Upper lobe of left lung (tissue), 6 donors: ENCODE results near the gene CXXC4. TPM values are rescaled to one million over a fixed set of nuclear protein-coding genes. Genes with fewer than 3 reads are reported as not detected.

Experiments
- ATAC-seq, 2 donors: fragments of 200-7000 bp; cut with Tn5 transposase; one replicate each; pipeline ENCODE4 v1.9.1; 2022; ENCODE audit warnings: mild to moderate bottlenecking in 2 of 2, moderate library complexity in 2 of 2; ENCODE audit not compliant: low FRiP score in 2 of 2
- DNase-seq, 2 donors: peaks; one replicate each; pipeline ENCODE4 v3.0.0-alpha.2; 2019 to 2020
- H3K27ac ChIP-seq, 4 donors: fragments of 200-600 bp; sonication (generic); one replicate each; pipeline ENCODE4 v1.5.1; 2016 to 2019
- H3K27me3 ChIP-seq, 4 donors: fragments of 200-600 bp; sonication (generic); one replicate each; pipeline ENCODE4 v1.5.1; 2017 to 2019
- H3K36me3 ChIP-seq, 4 donors: fragments of 200-600 bp; sonication (generic); one replicate each; pipeline ENCODE4 v1.5.1; 2016 to 2019
- H3K4me1 ChIP-seq, 4 donors: fragments of 200-600 bp; sonication (generic); one replicate each; pipeline ENCODE4 v1.5.1; 2018 to 2019
- H3K4me3 ChIP-seq, 4 donors: fragments of 200-600 bp; sonication (generic); one replicate each; pipeline ENCODE4 v1.5.1; 2017 to 2019; ENCODE audit warnings: mild to moderate bottlenecking in 2 of 4, moderate library complexity in 1 of 4
- H3K9me3 ChIP-seq, 4 donors: fragments of 200-600 bp; sonication (generic); one replicate each; pipeline ENCODE4 v1.5.1; 2018 to 2019
- EP300 ChIP-seq, 4 donors: sonication (generic); formaldehyde crosslinking; IDR thresholded peaks; one replicate each; pipeline ENCODE4 v1.5.1; 2017; ENCODE audit warnings: antibody characterized with exemption in 4 of 4, control low read depth in 2 of 4
- POLR2A ChIP-seq, 4 donors: fragments of 450-650 bp; IDR thresholded peaks; one replicate each; pipeline ENCODE4 v1.5.1; 2016 to 2017; ENCODE audit warnings: antibody characterized with exemption in 4 of 4, mild to moderate bottlenecking in 2 of 4
- POLR2AphosphoS5 ChIP-seq, 2 donors: sonication (generic); formaldehyde crosslinking; IDR thresholded peaks; one replicate each; pipeline ENCODE4 v1.5.1; 2017; ENCODE audit warnings: antibody characterized with exemption in 2 of 2
- WGBS, 2 donors: methylation state at CpG; one replicate each; pipeline ENCODE4 v1.1.5; 2017 to 2018; 5-methylcytosine and 5-hydroxymethylcytosine counted together
- total RNA-seq, 6 donors: library from RNA; depleted of rRNA in 4 of 6; stranded (reverse); fragments of >200 nt in 4 of 6; gene quantifications; one replicate each; pipeline versions ENCODE4 v1.1.0 to v1.2.1, GENCODE V29; 2016 to 2021
- TF ChIP-seq, protein P1 (sequence below), 6 experiments: fragments of 450-650 bp in 4 of 6; fragments of 200-600 bp in 2 of 6; sonication (generic) in 2 of 6; IDR thresholded peaks; one replicate each; pipeline ENCODE4 v1.5.1; 2016 to 2019; ENCODE audit warnings: antibody characterized with exemption in 6 of 6
- donor health status: DM: no; HTN: no; CAD: no; lungs with moderate emphysema.
- donor health status: DM: no; HTN: yes; CAD: no; lungs with severe emphysema.

Gene CXXC4
- total RNA-seq, result 1 to 10 TPM in 5 of 6 donors, under 1 TPM in 1; 0.46 to 3.1 (median 1.3) TPM

DNA sequence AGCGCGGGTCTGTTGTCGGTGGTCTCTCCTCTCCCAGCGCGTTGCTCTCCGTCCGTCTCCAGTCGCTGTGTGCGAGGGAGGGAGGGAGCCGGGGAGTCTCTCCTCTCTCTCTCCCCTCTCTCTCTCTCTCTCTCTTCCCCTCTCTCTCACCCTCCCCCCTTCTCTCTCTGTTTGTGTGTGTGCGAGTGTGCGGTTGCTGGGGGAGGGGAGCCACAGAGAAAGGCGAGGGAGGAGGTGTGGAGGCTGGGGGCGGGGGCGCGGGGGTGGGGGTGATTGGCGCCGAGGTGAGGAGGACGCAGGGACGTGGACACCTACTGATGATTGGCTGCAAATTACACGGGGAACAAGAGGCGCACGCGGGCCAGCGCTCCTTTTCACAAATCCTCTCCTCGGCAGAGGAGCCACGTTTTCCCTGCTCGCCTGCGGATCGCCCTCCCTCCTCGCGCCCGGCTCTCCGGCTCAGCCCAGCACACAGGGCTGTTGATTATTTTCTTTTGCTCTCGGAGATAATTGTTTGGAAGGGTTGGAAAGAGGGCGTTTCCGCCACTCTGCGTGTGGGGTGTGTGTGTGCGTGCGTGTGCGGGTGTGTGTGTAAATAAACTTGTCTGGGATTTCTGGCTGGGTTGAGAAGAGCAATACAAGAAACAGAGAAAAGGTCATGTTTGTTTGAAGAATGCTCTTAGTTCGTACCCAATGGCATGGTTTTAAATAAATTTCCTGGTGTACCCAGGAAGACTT, at the start of gene CXXC4:
Gene CXXC4 (minus strand): TSS at position 73 of the 738 bp plus-strand sequence. CDS start 3,092 bp downstream, outside the sequence.
- Histone ChIP-seq H3K27me3 (no peaks in the 10 kb centered on the region), H3K36me3 (no peaks in the 10 kb centered on the region), H3K9me3 (no peaks in the 10 kb centered on the region), H3K4me1 (peaks cover 7 to 28% (median 10%) of the 10 kb centered on the region in 4 donors), H3K4me3 (peak within 1 kb of the TSS; percentile 20 to 54 (median 46)), H3K27ac (peak within 1 kb of the TSS in 3 of 4 donors; percentile 57 to 81 (median 64))
- 1 to 2% methylated on average over 30 to 42 of the region's 42 CpGs for WGBS, 2 donors
- DNase-seq (peak; percentile 69 to 80), ATAC-seq (peak; percentile 73 to 82)
- TF ChIP-seq, protein P1, sequence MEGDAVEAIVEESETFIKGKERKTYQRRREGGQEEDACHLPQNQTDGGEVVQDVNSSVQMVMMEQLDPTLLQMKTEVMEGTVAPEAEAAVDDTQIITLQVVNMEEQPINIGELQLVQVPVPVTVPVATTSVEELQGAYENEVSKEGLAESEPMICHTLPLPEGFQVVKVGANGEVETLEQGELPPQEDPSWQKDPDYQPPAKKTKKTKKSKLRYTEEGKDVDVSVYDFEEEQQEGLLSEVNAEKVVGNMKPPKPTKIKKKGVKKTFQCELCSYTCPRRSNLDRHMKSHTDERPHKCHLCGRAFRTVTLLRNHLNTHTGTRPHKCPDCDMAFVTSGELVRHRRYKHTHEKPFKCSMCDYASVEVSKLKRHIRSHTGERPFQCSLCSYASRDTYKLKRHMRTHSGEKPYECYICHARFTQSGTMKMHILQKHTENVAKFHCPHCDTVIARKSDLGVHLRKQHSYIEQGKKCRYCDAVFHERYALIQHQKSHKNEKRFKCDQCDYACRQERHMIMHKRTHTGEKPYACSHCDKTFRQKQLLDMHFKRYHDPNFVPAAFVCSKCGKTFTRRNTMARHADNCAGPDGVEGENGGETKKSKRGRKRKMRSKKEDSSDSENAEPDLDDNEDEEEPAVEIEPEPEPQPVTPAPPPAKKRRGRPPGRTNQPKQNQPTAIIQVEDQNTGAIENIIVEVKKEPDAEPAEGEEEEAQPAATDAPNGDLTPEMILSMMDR (IDR thresholded peaks at IDR 0.05), result no peak
- peak in 1 of 4 donors; percentile 10 for TF ChIP-seq POLR2A (IDR thresholded peaks at IDR 0.05)
- no peak for TF ChIP-seq EP300 (IDR thresholded peaks at IDR 0.05)
- peak in 1 of 2 donors; percentile 34 for TF ChIP-seq POLR2AphosphoS5 (IDR thresholded peaks at IDR 0.05)

DNA sequence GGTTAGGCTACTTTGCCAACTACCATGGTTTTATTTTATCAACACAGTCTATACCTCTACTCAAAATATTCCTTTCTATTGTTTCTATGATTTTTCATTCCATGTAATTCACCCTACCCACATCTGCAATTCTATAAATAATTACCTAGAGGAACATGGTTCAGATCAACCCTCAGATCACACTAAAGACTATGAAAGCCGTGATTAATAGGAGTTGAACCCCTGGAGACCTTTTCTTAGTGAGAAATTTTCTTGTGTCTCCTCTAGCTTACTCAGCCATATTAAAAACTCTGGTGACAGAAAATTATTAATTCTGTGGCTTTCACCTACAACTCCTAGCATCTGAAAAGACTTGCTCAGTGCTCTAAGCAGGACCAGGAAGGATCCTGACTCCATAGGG, 38.5 kb upstream of the CXXC4 start:
- WGBS, 2 donors, result 75 to 83% methylated on average over 1 of the region's 1 CpG
- H3K27ac ChIP-seq, result no peak overlapping the region
- no peak overlapping the region for H3K4me3 ChIP-seq
- H3K9me3 ChIP-seq, result no peaks in the 10 kb centered on the region
- ATAC-seq, result no peak
- no peaks in the 10 kb centered on the region for H3K4me1 ChIP-seq
- DNase-seq, result no peak
- no peaks in the 10 kb centered on the region for H3K36me3 ChIP-seq
- TF ChIP-seq EP300 (IDR thresholded peaks at IDR 0.05) (no peak), POLR2A (IDR thresholded peaks at IDR 0.05) (no peak), POLR2AphosphoS5 (IDR thresholded peaks at IDR 0.05) (no peak)
- TF ChIP-seq, protein P1 (IDR thresholded peaks at IDR 0.05), result no peak
- no peaks in the 10 kb centered on the region for H3K27me3 ChIP-seq

DNA sequence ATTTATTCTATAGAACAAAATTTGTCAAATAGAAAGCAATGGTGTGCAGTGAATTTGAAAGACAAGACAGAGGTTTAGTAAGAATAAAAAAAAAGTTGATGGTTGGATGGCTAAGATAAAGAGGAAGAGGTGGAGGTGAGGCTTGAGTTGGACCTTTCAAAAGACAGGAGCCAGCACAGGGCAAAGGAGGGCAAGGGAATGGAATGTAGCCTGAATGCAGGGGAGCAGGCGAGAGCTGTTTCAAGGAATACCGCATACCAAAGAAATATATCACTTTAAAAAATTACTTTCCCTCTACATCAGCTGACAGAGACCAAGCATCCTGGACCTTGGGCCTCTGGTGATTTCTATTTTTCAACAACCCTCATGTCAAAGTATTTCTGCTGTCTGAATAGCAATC, 38.0 kb upstream of the CXXC4 start:
- TF ChIP-seq EP300 (IDR thresholded peaks at IDR 0.05), result no peak
- whole genome bisulfite sequencing, 2 donors, result 69 to 77% methylated on average over 2 of the region's 2 CpGs
- no peaks in the 10 kb centered on the region for H3K36me3 ChIP-seq
- no peaks in the 10 kb centered on the region for H3K27me3 ChIP-seq
- H3K4me3 ChIP-seq, result no peak overlapping the region
- H3K27ac ChIP-seq, result no peak overlapping the region
- no peaks in the 10 kb centered on the region for H3K4me1 ChIP-seq
- ATAC-seq (no peak), DNase-seq (no peak)
- H3K9me3 ChIP-seq, result no peaks in the 10 kb centered on the region

DNA sequence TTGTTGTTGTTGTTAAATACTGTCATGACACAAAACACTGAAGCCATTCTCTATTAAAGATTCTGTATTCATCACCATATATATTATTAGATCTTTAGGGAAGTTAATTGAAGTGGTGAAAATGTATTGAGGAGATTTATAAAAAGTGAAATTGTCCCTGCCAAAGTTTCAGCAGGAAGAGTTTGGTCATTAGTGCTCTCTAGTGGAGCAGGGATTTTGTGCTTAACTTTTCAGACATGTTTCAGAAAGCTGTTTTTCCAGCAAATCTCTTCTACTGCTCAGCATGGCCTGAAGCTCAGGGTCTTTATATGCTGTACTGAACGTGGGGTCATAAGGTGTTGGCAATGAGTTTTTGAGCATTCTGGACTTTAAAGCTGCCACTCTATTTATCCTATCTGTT, 36.7 kb upstream of the CXXC4 start:
- H3K27me3 ChIP-seq, result no peaks in the 10 kb centered on the region
- 17 to 29% methylated on average over 1 of the region's 1 CpG for WGBS, 2 donors
- TF ChIP-seq, protein P1 (IDR thresholded peaks at IDR 0.05), result no peak
- TF ChIP-seq POLR2AphosphoS5 (IDR thresholded peaks at IDR 0.05) (no peak), POLR2A (IDR thresholded peaks at IDR 0.05) (no peak), EP300 (IDR thresholded peaks at IDR 0.05) (no peak)
- ATAC-seq (no peak), DNase-seq (no peak)
- no peaks in the 10 kb centered on the region for H3K9me3 ChIP-seq
- no peak overlapping the region for H3K27ac ChIP-seq
- no peaks in the 10 kb centered on the region for H3K4me1 ChIP-seq
- no peak overlapping the region for H3K4me3 ChIP-seq
- H3K36me3 ChIP-seq, result no peaks in the 10 kb centered on the region

DNA sequence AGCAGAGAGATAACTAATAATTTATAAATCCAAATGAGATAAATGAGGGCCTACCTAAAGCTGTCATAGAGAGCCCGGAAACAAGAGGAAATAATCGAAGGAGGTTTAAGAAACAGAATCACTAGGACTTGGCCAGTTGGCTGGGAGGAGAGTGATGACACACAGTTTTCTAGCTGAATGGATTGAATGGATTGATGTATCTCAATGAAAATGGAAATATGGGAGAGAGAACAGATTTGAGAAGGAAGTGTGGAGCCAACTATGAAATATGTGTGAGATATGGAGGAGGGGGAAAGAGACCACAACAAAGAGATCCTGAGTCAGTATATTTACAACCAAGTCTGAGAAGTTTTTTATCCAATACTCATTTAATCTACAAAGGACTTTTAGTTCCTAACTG, 35.7 kb upstream of the CXXC4 start:
- TF ChIP-seq POLR2AphosphoS5 (IDR thresholded peaks at IDR 0.05) (no peak), EP300 (IDR thresholded peaks at IDR 0.05) (no peak), POLR2A (IDR thresholded peaks at IDR 0.05) (no peak)
- TF ChIP-seq, protein P1 (IDR thresholded peaks at IDR 0.05), result no peak
- Histone ChIP-seq H3K27ac (no peak overlapping the region), H3K4me3 (no peak overlapping the region), H3K36me3 (no peaks in the 10 kb centered on the region), H3K27me3 (no peaks in the 10 kb centered on the region), H3K4me1 (no peaks in the 10 kb centered on the region), H3K9me3 (no peaks in the 10 kb centered on the region)
- DNase-seq (no peak), ATAC-seq (no peak)
- 79 to 88% methylated on average over 2 of the region's 2 CpGs for WGBS, 2 donors
